ENCODE data around the gene SMARCAL1.

Gene SMARCAL1

DNA sequence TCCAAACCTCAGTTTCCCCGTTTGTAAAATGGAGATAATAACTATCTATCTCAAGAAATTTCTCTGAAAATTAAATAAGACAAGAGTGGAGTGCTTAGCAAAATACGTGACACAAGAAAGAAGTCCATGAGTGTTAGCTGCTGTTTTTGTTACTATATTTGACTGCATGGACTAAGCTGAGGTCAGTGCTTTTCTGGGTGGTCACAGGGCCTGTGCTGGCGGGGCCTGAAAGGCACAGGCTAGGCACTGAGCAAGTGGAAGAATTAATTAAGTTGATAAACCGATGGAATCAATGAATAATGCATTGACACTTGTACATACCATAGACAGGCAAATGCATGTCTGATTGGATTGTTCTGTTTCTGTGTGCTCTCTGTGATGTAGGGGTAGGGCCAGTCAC lies 113.7 kb downstream of the SMARCAL1 start:
- TF ChIP-seq, protein P1, sequence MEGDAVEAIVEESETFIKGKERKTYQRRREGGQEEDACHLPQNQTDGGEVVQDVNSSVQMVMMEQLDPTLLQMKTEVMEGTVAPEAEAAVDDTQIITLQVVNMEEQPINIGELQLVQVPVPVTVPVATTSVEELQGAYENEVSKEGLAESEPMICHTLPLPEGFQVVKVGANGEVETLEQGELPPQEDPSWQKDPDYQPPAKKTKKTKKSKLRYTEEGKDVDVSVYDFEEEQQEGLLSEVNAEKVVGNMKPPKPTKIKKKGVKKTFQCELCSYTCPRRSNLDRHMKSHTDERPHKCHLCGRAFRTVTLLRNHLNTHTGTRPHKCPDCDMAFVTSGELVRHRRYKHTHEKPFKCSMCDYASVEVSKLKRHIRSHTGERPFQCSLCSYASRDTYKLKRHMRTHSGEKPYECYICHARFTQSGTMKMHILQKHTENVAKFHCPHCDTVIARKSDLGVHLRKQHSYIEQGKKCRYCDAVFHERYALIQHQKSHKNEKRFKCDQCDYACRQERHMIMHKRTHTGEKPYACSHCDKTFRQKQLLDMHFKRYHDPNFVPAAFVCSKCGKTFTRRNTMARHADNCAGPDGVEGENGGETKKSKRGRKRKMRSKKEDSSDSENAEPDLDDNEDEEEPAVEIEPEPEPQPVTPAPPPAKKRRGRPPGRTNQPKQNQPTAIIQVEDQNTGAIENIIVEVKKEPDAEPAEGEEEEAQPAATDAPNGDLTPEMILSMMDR (IDR thresholded peaks at IDR 0.05) = no peak
- Histone ChIP-seq H2AFZ (no peak overlapping the region), H3K4me2 (ENCODE audit: low read length) (no peak overlapping the region), H3K79me2 (no peaks in the 10 kb centered on the region), H3K27me3 (ENCODE audit: control insufficient read depth, insufficient read depth, low read length) (no peaks in the 10 kb centered on the region), H3K36me3 (ENCODE audit: control insufficient read depth, insufficient read depth, low read length) (no peaks in the 10 kb centered on the region), H3K4me1 (no peaks in the 10 kb centered on the region), H3K4me3 (ENCODE audit: low read depth, low read length) (no peak overlapping the region), H3K27ac (no peak overlapping the region), H3K9me3 (ENCODE audit: control insufficient read depth, low read length) (no peaks in the 10 kb centered on the region), H3K9ac (no peak overlapping the region)

DNA sequence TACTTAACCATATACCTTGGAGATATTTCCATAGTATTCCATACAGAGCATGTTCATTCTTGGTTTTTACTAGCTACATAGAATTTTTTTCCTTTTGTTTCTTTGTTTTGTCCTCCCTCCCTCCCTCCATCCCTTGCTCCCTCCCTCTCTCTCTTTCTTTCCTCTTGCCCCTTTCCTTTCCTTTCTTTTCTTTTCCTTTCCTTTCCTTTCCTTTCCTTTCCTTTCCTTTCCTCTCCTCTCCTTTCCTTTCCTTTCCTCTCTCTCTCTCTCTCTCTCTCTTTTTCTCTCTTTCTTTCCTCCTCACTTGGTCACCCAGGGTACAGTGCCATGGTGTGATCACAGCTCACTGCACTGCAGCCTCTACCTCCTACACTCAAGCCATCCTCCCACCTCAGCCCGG lies 114.7 kb downstream of the SMARCAL1 start:
- H3K27ac ChIP-seq = no peak overlapping the region
- TF ChIP-seq, protein P1 (IDR thresholded peaks at IDR 0.05) = no peak

DNA sequence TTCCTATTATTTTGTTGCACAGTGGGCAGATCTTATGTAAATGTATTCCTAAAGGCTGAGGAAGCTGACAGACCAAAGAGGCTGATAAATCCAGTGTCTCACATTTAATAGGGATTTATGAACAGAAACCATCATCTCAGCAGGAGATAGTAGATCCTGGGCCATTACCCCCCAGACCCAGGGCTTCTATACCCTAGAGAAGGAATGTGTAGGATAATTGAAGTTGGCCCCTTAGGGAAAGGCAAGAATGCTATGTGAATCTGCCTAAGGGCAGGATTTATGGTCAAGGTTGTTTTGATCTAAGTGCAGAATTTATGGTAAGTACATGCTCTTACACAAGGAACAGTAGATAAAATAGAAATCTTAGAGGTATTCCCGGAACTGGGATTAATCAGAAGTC lies 115.3 kb downstream of the SMARCAL1 start:
- Histone ChIP-seq H3K4me2 (ENCODE audit: low read length) (no peak overlapping the region), H3K9ac (no peak overlapping the region), H2AFZ (no peak overlapping the region), H3K9me3 (ENCODE audit: control insufficient read depth, low read length) (no peaks in the 10 kb centered on the region), H3K36me3 (ENCODE audit: control insufficient read depth, insufficient read depth, low read length) (no peaks in the 10 kb centered on the region), H3K4me3 (ENCODE audit: low read depth, low read length) (no peak overlapping the region), H3K27me3 (ENCODE audit: control insufficient read depth, insufficient read depth, low read length) (no peaks in the 10 kb centered on the region), H3K27ac (no peak overlapping the region), H3K79me2 (no peaks in the 10 kb centered on the region), H3K4me1 (no peaks in the 10 kb centered on the region)
- TF ChIP-seq, protein P1 (IDR thresholded peaks at IDR 0.05) = no peak

More for the DNA sequence above, 114.7 kb downstream of the SMARCAL1 start:
- Histone ChIP-seq H3K9ac (no peak overlapping the region), H3K36me3 (ENCODE audit: control insufficient read depth, insufficient read depth, low read length) (no peaks in the 10 kb centered on the region), H3K9me3 (ENCODE audit: control insufficient read depth, low read length) (no peaks in the 10 kb centered on the region), H3K4me1 (no peaks in the 10 kb centered on the region), H3K4me2 (ENCODE audit: low read length) (no peak overlapping the region), H2AFZ (no peak overlapping the region), H3K79me2 (no peaks in the 10 kb centered on the region), H3K27me3 (ENCODE audit: control insufficient read depth, insufficient read depth, low read length) (no peaks in the 10 kb centered on the region), H3K4me3 (ENCODE audit: low read depth, low read length) (no peak overlapping the region)

DNA sequence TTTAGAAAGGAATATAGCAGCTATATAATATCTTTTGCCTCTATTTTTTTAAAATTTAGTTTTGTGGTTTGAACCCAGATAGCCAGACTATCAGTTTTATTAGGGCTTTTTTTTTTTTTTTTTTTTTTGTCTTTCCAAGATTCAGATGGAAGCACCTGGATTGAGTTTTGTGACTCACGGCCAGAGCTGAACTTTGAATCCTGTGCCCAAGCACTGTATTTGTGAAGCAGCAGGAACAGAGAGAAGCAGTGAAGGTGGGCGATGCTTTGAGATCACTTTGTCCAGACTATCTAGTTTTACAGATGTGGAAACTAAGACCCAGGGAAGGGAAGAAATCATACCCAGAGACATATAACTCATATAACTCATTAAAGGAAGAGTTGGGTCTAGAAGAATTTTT lies 120.3 kb downstream of the SMARCAL1 start:
- Histone ChIP-seq H3K36me3 (ENCODE audit: control insufficient read depth, insufficient read depth, low read length) (no peaks in the 10 kb centered on the region), H3K9ac (no peak overlapping the region), H3K79me2 (no peaks in the 10 kb centered on the region), H3K4me2 (ENCODE audit: low read length) (no peak overlapping the region), H3K4me3 (ENCODE audit: low read depth, low read length) (no peak overlapping the region), H3K27me3 (ENCODE audit: control insufficient read depth, insufficient read depth, low read length) (peaks cover 3% of the 10 kb centered on the region), H3K27ac (no peak overlapping the region), H3K4me1 (peaks cover 3% of the 10 kb centered on the region), H3K9me3 (ENCODE audit: control insufficient read depth, low read length) (no peaks in the 10 kb centered on the region), H2AFZ (no peak overlapping the region)
- TF ChIP-seq, protein P1 (IDR thresholded peaks at IDR 0.05) = no peak

Measured in parathyroid adenoma (tissue), 2 donors.